NCI-H1105 treated with DMSO at 0.1 percent for 48 hours (cell line): ENCODE results near the gene ANKRD18B.
"Not testable (repeated sequence)": the region's sequence is repeated elsewhere in the genome, so short reads cannot be mapped to it uniquely, and the experiment has no call there.

Experiments used
- DNase-seq: peaks from one replicate; lab custom pipeline; 2025; lab: John Stamatoyannopoulos, UW

The ANKRD18B gene

GRCh38 chr9:33523397-33524305 is at the start of gene ANKRD18B:
Gene ANKRD18B (plus strand): TSS chr9:33524251. CDS start chr9:33524490, 239 bp downstream.
- peak; percentile 53 for DNase-seq

- DNase-seq = no peak
Observed at GRCh38 chr9:33475357-33475756, 48.7 kb upstream of the ANKRD18B start.

GRCh38 chr9:33476503-33476902 is 47.5 kb upstream of the ANKRD18B start:
- DNase-seq = no peak

- DNase-seq = no peak
Observed at GRCh38 chr9:33480106-33480505, 43.9 kb upstream of the ANKRD18B start.

GRCh38 chr9:33480976-33481375 is 43.1 kb upstream of the ANKRD18B start:
- no peak for DNase-seq

GRCh38 chr9:33485312-33485711 is 38.7 kb upstream of the ANKRD18B start:
- DNase-seq = not testable (repeated sequence)

- DNase-seq = no peak
Observed at GRCh38 chr9:33489066-33489465, 35.0 kb upstream of the ANKRD18B start.

GRCh38 chr9:33493819-33494218 is 30.2 kb upstream of the ANKRD18B start:
- DNase-seq = not testable (repeated sequence)

GRCh38 chr9:33498387-33498786 is 25.7 kb upstream of the ANKRD18B start:
- peak; percentile 9 for DNase-seq

GRCh38 chr9:33506626-33507370 is 17.3 kb upstream of the ANKRD18B start:
- no peak for DNase-seq

GRCh38 chr9:33510262-33511183 is 13.5 kb upstream of the ANKRD18B start:
- DNase-seq = peak; percentile 54

- not testable (repeated sequence) for DNase-seq
Observed at GRCh38 chr9:33511184-33511517, 12.9 kb upstream of the ANKRD18B start.

GRCh38 chr9:33512535-33512934 is 11.5 kb upstream of the ANKRD18B start:
- DNase-seq = not testable (repeated sequence)

- DNase-seq = peak; percentile 44
Observed at GRCh38 chr9:33515342-33515995, 8.6 kb upstream of the ANKRD18B start.

GRCh38 chr9:33516397-33516796 is 7.7 kb upstream of the ANKRD18B start:
- not testable (repeated sequence) for DNase-seq

GRCh38 chr9:33517373-33517772 is 6.7 kb upstream of the ANKRD18B start:
- DNase-seq = peak; percentile 28

GRCh38 chr9:33517934-33518577 is 6.0 kb upstream of the ANKRD18B start:
- not testable (repeated sequence) for DNase-seq

GRCh38 chr9:33521861-33522260 is 2.2 kb upstream of the ANKRD18B start:
- DNase-seq = not testable (repeated sequence)

- no peak for DNase-seq
Observed at GRCh38 chr9:33524306-33524947, 376 bp downstream of the ANKRD18B start.

GRCh38 chr9:33528069-33528468 is 4.0 kb downstream of the ANKRD18B start:
- not testable (repeated sequence) for DNase-seq
